ENCODE data around the gene ADARB2. TPM values are rescaled to one million over a fixed set of nuclear protein-coding genes. Genes with fewer than 3 reads are reported as not detected.

The ADARB2 gene
- total RNA-seq, 1 donor from 2014 or later: not detected

- no peak for DNase-seq
Measured at GRCh38 chr10:1735562-1735961, 1.8 kb downstream of the ADARB2 start.

GRCh38 chr10:1734288-1734687 is 3.0 kb downstream of the ADARB2 start:
- DNase-seq: no peak

- DNase-seq: no peak
Measured at GRCh38 chr10:1733720-1734119, 3.6 kb downstream of the ADARB2 start.

- no peak for DNase-seq
Measured at GRCh38 chr10:1732564-1732996, 4.7 kb downstream of the ADARB2 start.

DNA sequence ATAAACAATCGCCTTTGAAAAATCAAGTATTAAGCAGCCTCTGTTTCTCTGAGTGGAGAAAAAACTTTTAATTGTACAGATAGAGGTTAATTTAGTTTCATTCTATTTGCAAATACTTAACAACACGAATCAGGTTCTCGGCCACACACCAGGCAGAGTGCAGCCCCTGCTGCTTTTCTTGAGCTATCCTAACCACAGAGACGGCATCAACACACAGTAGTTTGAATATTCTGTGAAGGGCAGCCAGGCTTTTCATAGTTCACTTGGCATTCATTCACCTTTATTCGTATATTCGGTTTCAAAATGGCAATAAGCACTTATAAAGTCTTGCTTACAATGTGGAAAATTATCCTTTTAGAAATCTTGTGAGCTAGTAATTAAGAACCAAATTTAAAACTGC is 5.7 kb downstream of the ADARB2 start:
- no peak for DNase-seq

DNA sequence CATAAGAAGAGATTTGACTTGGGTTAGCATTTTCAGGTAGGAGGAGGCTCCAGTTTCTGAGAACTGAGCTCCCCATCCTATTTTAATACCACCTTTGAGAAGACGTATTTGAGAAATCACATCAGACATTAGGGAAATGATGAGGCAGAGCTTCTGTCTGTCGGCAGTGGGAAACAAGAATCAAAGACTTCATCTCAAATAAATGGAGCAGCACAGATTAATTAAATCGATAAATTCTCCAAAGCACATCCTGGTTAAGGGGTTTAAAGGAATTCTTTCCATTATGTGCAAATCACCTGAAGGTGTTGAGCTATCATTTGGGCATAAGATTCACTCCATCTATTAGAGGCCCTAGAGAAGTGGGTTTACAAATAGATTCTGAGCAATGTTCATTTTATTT is 7.6 kb downstream of the ADARB2 start:
- no peak for DNase-seq

DNA sequence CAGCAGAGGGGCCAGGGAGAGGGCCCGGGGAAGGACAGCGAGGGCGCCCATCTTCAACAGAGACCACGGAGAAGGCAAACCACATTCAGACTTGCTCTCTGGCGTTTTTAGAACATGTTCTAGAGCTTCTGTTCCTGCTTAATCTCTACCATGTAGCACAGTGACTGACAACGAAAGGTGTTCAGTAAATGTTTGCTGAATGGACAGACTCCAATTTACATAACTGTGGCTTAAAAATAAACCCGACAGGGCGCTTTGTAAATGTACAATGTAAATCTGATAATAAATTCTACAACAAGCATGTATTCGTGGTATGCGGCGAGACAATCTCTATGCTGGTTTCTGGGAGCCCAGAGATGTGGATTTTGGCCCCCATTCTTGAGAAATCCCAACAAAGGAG is 10.5 kb downstream of the ADARB2 start:
- DNase-seq: no peak

- DNase-seq: no peak
Measured at GRCh38 chr10:1724921-1725488, 12.3 kb downstream of the ADARB2 start.

DNA sequence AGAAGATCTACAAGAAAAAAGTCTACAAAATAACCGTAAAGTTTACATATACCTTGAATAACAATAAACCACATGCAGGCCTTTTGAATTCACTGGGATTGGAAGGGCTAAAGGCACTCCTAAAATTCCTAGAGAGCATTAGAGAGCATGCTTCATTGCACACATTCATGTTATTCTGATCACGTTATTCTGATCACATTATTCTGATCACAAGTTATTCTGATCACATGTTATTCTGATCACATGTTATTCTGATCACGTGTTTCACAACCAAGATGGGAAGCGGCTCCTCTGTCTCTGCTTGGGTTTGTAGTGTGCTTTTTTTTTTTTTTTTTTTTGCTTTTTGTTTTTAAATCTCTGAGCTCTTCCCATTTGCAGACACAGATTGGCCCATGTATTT is 20.5 kb downstream of the ADARB2 start:
- no peak for DNase-seq

GRCh38 chr10:1715821-1716220 is 21.5 kb downstream of the ADARB2 start:
- DNase-seq: no peak

- DNase-seq: no peak
Measured at GRCh38 chr10:1712944-1713671, 24.2 kb downstream of the ADARB2 start.

DNA sequence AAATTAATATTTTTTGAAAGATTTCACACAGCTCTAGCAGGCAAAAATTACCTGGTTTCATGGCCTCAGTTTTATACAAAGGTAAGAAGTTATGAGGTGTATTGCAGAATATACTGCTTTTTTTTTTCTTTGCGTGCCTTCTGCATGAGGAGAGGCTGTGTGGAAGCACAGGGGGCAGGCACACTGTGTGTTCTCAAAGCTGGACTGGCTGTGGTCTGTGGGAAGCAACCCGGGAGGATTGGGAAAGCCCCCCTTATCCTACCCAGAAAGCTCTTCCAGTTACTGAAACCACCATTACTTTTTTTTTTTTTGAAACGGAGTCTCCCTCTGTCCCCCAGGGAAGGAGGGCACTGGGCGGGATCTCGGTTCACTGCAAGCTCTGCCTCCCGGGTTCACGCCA is 25.0 kb downstream of the ADARB2 start:
- DNase-seq: no peak

DNA sequence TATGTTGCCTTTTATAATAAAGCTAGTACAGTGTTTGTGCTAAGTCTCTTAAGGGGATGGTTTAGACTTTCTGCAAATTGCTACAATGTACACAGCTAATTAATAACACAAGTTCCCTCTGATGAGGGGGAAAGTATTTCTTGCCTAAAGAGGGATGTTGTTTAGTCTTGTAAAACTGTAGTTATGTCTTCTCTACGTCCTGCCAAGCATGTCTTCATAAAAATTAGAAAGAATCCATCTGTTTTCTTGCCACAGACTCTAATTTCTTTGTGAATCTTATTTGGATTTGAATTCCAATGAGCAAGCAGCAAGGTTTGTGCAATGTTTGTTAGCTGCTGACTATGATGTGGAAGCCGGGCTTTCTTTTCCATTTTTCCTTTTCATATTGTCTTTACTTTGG is 28.2 kb downstream of the ADARB2 start:
- no peak for DNase-seq

- DNase-seq: no peak
Measured at GRCh38 chr10:1708746-1709145, 28.6 kb downstream of the ADARB2 start.

GRCh38 chr10:1706711-1707110 is 30.6 kb downstream of the ADARB2 start:
- DNase-seq: no peak

- DNase-seq: no peak
Measured at GRCh38 chr10:1706256-1706655, 31.1 kb downstream of the ADARB2 start.

- DNase-seq: no peak
Measured at GRCh38 chr10:1698185-1698584, 39.1 kb downstream of the ADARB2 start.

- DNase-seq: no peak
Measured at GRCh38 chr10:1696106-1696505, 41.2 kb downstream of the ADARB2 start.

GRCh38 chr10:1690086-1690485 is 47.2 kb downstream of the ADARB2 start:
- DNase-seq: no peak

DNA sequence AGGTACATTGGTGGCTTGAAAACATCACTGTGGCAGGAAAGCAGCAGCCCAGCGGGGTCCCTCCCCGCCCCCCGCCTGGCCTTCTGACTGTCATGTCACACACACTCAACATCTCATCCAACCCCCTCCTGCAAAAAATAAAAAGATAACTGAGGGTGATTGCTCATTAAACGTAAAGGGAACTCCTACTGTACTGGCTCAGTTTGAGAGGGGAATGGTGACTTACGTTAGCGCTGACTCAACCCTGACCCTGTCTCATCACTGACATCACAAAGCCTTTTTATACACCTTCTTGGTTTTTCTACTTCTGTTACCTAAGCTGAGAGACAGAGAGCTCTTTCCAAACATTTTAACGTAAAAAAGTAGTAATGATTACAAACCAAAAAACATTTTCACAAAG is 48.8 kb downstream of the ADARB2 start:
- DNase-seq: no peak

GRCh38 chr10:1687623-1688150 is 49.6 kb downstream of the ADARB2 start:
- DNase-seq: no peak

DNA sequence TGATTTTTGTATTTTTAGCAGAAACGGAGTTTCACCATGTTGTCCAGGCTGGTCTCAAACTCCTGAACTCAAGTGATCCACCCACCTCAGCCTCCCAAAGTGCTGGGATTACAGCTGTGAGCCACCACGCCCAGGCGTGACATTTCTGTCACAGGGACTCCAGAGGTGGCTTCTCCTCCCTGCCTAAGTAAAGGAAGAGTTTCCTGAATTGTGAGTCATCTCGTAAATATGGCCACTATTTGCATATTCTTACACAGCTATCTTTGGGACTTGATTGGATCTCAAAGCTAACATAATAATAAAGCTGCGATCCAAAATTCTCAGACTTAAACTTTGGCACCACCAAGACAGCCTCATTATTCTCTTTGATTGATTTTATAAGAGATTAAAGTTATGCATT is 50.1 kb downstream of the ADARB2 start:
- no peak for DNase-seq

GRCh38 chr10:1686491-1686749 is 50.9 kb downstream of the ADARB2 start:
- no peak for DNase-seq

GRCh38 chr10:1685699-1686490 is 51.4 kb downstream of the ADARB2 start:
- no peak for DNase-seq

Measured in dermis blood vessel endothelial cell (primary cell).